ENCODE measurements around the gene CFAP299.
A peak's percentile ranks its signal among the peaks of the same experiment; 100 is the strongest.

CFAP299 gene

GRCh38 chr4:80963051-80963450 is 627.5 kb downstream of the CFAP299 start:
- TF ChIP-seq CTCF (conservative IDR thresholded peaks at IDR 0.05; ENCODE audit: low read depth): no peak
- DNase-seq (ENCODE audit: low spot score): peak; percentile 14
- CTCF ChIA-PET: interaction anchor here (0.7 kb wide), 1 partner anchor 600 kb away, joined by 5 read pairs; no protein-coding TSS in a partner anchor
- no peak overlapping the region for H3K27ac ChIP-seq
- POLR2A ChIA-PET (ENCODE audit: low non-redundant PET): no interaction called here

- no peak for DNase-seq (ENCODE audit: low spot score)
- H3K27ac ChIP-seq: no peak overlapping the region
- ChIA-PET POLR2A (ENCODE audit: low non-redundant PET) (no interaction called here), CTCF (no interaction called here)
- TF ChIP-seq CTCF (conservative IDR thresholded peaks at IDR 0.05; ENCODE audit: low read depth): no peak
These were observed 631.8 kb downstream of the CFAP299 start for GRCh38 chr4:80967346-80967745.

GRCh38 chr4:80980239-80980638 is 644.7 kb downstream of the CFAP299 start:
- CTCF ChIA-PET: no interaction called here
- POLR2A ChIA-PET (ENCODE audit: low non-redundant PET): no interaction called here
- TF ChIP-seq CTCF (conservative IDR thresholded peaks at IDR 0.05; ENCODE audit: low read depth): no peak
- DNase-seq (ENCODE audit: low spot score): no peak
- no peak overlapping the region for H3K27ac ChIP-seq

- no peak for TF ChIP-seq CTCF (conservative IDR thresholded peaks at IDR 0.05; ENCODE audit: low read depth)
- POLR2A ChIA-PET (ENCODE audit: low non-redundant PET): no interaction called here
- no peak for DNase-seq (ENCODE audit: low spot score)
- no peak overlapping the region for H3K27ac ChIP-seq
- CTCF ChIA-PET: no interaction called here
These were observed 650.5 kb downstream of the CFAP299 start for GRCh38 chr4:80986011-80986410.

- peak; percentile 72 for TF ChIP-seq CTCF (conservative IDR thresholded peaks at IDR 0.05; ENCODE audit: low read depth)
- peak; percentile 35 for DNase-seq (ENCODE audit: low spot score)
- POLR2A ChIA-PET (ENCODE audit: low non-redundant PET): no interaction called here
- CTCF ChIA-PET: interaction anchor here (0.6 to 1.5 kb wide), 12 partner anchors 10 to 627 kb away, joined by 3 to 5 read pairs (median 4); no protein-coding TSS in a partner anchor
- H3K27ac ChIP-seq: no peak overlapping the region
These were observed 654.5 kb downstream of the CFAP299 start for GRCh38 chr4:80989921-80990544.

GRCh38 chr4:80990851-80991250 is 655.3 kb downstream of the CFAP299 start:
- no peak for TF ChIP-seq CTCF (conservative IDR thresholded peaks at IDR 0.05; ENCODE audit: low read depth)
- CTCF ChIA-PET: interaction anchor here (0.6 to 1.5 kb wide), 5 partner anchors 11 to 626 kb away, joined by 3 to 5 read pairs (median 4); no protein-coding TSS in a partner anchor
- DNase-seq (ENCODE audit: low spot score): no peak
- POLR2A ChIA-PET (ENCODE audit: low non-redundant PET): no interaction called here
- H3K27ac ChIP-seq: no peak overlapping the region
